Measurements from ENCODE around the gene ERC2. TPM values are rescaled to one million over a fixed set of nuclear protein-coding genes. Genes with fewer than 3 reads are reported as not detected.

Gene ERC2
- total RNA-seq, 4 donors from 2014 or later: 5.3 to 8.8 (median 7.8) TPM

DNA sequence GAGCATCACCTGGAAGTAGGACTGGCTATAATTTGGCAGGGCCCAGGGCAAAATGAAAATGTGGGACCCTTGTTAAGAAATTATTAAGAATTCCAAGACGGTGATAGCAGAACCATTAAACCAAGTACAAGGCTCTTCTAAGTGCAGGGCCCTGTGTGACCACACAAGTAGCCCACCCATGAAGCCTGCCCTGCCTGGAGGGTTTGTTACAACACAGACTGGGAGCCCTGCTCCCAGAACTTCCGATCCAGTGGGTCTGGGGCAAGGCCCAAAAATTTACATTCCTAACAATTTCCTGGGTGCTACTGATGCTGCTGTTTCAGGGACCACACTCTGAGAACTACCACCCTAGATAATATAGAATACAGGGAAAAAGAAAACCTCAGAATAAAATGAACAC is 666.6 kb downstream of the ERC2 start:
- intact Hi-C loops (cut with DNase I): no loop called here
- Histone ChIP-seq H3K27me3 (no peaks in the 10 kb centered on the region), H3K4me3 (replicated peaks in 1 of 3) (no peak overlapping the region), H3K9me3 (no peaks in the 10 kb centered on the region), H3K27ac (no peak overlapping the region), H3K4me1 (no peaks in the 10 kb centered on the region), H3K36me3 (no peaks in the 10 kb centered on the region)
- no peak for TF ChIP-seq POLR2A (IDR thresholded peaks at IDR 0.05)
- TF ChIP-seq, protein P1, sequence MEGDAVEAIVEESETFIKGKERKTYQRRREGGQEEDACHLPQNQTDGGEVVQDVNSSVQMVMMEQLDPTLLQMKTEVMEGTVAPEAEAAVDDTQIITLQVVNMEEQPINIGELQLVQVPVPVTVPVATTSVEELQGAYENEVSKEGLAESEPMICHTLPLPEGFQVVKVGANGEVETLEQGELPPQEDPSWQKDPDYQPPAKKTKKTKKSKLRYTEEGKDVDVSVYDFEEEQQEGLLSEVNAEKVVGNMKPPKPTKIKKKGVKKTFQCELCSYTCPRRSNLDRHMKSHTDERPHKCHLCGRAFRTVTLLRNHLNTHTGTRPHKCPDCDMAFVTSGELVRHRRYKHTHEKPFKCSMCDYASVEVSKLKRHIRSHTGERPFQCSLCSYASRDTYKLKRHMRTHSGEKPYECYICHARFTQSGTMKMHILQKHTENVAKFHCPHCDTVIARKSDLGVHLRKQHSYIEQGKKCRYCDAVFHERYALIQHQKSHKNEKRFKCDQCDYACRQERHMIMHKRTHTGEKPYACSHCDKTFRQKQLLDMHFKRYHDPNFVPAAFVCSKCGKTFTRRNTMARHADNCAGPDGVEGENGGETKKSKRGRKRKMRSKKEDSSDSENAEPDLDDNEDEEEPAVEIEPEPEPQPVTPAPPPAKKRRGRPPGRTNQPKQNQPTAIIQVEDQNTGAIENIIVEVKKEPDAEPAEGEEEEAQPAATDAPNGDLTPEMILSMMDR (IDR thresholded peaks at IDR 0.05): no peak
- WGBS, 2 donors: 71 to 89% methylated on average over 2 of the region's 2 CpGs
- no peak for DNase-seq

DNA sequence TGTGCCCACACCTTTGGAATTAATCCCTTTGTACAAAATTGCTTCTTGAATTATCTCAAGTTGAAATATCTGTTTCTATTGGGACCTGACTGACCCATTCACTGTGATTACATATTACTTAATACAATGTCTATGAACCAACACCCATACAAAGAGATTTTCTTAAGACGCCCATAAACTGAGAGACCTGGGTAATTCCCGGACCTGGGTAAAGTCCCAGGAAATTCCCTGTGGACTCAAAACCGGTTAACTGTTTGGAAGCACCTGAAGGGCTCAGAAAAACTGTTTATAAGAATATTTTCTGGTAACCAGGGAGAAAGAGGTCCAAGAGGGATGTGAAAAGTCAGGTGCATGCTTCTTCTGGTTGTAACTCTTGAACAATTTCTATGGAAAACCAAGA is 667.2 kb downstream of the ERC2 start:
- 77 to 90% methylated on average over 3 of the region's 3 CpGs for WGBS, 2 donors
- H3K4me3 ChIP-seq (replicated peaks in 1 of 3): no peak overlapping the region
- no peaks in the 10 kb centered on the region for H3K9me3 ChIP-seq
- H3K4me1 ChIP-seq: no peaks in the 10 kb centered on the region
- no peak for TF ChIP-seq POLR2A (IDR thresholded peaks at IDR 0.05)
- no peaks in the 10 kb centered on the region for H3K27me3 ChIP-seq
- H3K36me3 ChIP-seq: no peaks in the 10 kb centered on the region
- no peak overlapping the region for H3K27ac ChIP-seq
- no peak for DNase-seq
- intact Hi-C loops (cut with DNase I): no loop called here

DNA sequence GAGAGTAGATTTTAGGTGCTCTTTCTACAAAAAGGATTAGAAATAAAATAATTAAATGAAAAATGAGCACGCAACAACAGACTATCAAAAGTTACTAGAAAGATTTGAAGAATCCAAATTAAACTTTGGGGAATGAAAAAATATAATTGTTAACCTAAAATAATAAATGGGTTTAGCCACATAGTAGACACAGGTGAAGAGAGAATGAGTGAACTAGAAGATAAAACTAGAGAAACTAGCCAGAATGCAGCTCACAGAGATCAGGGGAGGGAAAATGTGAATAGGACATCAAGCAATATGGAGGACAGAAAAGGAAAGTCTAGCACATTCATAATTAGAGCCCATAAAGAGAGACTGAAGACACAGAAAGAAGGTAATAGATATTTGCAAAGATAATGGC is 670.5 kb downstream of the ERC2 start:
- intact Hi-C loops (cut with DNase I): no loop called here
- Histone ChIP-seq H3K36me3 (no peaks in the 10 kb centered on the region), H3K27me3 (no peaks in the 10 kb centered on the region), H3K9me3 (no peaks in the 10 kb centered on the region), H3K4me1 (no peaks in the 10 kb centered on the region), H3K27ac (no peak overlapping the region), H3K4me3 (replicated peaks in 1 of 3) (no peak overlapping the region)
- TF ChIP-seq POLR2A (IDR thresholded peaks at IDR 0.05): no peak
- TF ChIP-seq, protein P1 (IDR thresholded peaks at IDR 0.05): no peak
- no peak for DNase-seq
- 93 to 96% methylated on average over 1 of the region's 1 CpG for WGBS, 2 donors

DNA sequence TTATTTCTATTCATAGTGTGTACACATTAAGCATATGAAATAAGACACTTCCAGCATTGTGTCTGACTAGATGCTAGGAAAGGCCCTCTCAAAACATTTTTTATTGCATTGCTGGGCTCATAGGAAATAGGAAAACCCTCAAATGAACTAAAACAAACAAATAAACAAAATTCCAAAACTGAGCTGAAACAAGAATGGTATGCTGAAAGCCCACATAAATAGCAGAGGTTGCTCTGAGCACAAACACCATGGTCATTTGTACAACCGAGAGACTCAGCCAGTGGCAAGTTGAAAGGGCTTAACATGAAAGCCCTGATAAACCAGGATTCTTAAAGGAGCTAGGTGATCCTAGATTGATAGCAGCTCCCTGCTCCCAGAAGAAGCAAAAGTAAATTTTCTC is 671.2 kb downstream of the ERC2 start:
- 94 to 96% methylated on average over 1 of the region's 1 CpG for WGBS, 2 donors
- Histone ChIP-seq H3K9me3 (no peaks in the 10 kb centered on the region), H3K36me3 (no peaks in the 10 kb centered on the region), H3K27me3 (no peaks in the 10 kb centered on the region), H3K4me1 (no peaks in the 10 kb centered on the region), H3K27ac (no peak overlapping the region), H3K4me3 (replicated peaks in 1 of 3) (no peak overlapping the region)
- TF ChIP-seq, protein P1 (IDR thresholded peaks at IDR 0.05): no peak
- TF ChIP-seq POLR2A (IDR thresholded peaks at IDR 0.05): no peak
- intact Hi-C loops (cut with DNase I): no loop called here
- DNase-seq: no peak

DNA sequence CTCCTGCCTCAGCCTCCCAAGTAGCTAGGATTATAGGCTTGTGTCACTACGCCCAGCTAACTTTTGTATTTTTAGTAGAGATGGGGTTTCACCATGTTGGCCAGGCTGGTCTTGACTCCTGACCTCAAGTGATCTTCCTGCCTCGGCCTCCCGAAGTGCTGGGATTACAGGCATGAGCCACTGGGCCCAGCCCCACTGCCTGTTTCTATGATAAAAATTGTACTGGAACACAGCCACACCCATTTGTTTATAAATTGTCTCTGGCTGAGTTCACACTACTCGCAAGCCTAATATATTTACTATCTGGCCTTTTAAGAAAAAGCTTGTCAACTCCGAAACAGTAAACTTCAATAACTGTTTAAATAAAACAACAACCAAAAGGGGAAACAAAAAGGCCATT is 671.7 kb downstream of the ERC2 start:
- Histone ChIP-seq H3K27me3 (no peaks in the 10 kb centered on the region), H3K4me1 (no peaks in the 10 kb centered on the region), H3K27ac (no peak overlapping the region), H3K36me3 (no peaks in the 10 kb centered on the region), H3K4me3 (replicated peaks in 1 of 3) (no peak overlapping the region), H3K9me3 (no peaks in the 10 kb centered on the region)
- TF ChIP-seq POLR2A (IDR thresholded peaks at IDR 0.05): no peak
- TF ChIP-seq, protein P1 (IDR thresholded peaks at IDR 0.05): no peak
- intact Hi-C loops (cut with DNase I): no loop called here
- WGBS, 2 donors: 76 to 86% methylated on average over 5 of the region's 5 CpGs
- DNase-seq: no peak

DNA sequence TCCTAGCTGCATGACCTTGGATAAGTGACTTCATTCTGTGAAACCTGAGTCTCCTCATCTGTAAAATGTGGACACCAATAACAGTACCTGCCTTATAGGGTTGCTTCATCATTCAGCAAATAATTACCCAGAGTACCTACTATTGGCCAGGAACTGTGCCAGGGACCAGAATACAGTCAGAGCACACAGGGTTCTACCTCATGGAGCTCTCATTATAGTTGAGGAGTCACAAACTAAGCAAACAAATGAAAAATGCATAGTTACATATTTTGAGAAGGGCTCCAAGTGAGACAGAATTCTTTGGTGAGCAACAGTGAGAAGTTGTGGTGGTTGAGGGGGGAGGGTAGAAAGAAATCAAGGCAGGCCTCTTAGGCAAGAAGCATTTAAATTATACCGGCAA is 672.5 kb downstream of the ERC2 start:
- Histone ChIP-seq H3K36me3 (no peaks in the 10 kb centered on the region), H3K27ac (no peak overlapping the region), H3K9me3 (no peaks in the 10 kb centered on the region), H3K4me1 (no peaks in the 10 kb centered on the region), H3K4me3 (replicated peaks in 1 of 3) (no peak overlapping the region), H3K27me3 (no peaks in the 10 kb centered on the region)
- TF ChIP-seq, protein P1 (IDR thresholded peaks at IDR 0.05): no peak
- TF ChIP-seq POLR2A (IDR thresholded peaks at IDR 0.05): no peak
- no peak for DNase-seq
- WGBS, 2 donors: 91 to 94% methylated on average over 1 of the region's 1 CpG
- intact Hi-C loops (cut with DNase I): no loop called here
